Trophoblast cell (in vitro differentiated cells and primary cell): Measurements from ENCODE around the gene NR1H4.

Experiments
- DNase-seq, 2 donors: peaks; one replicate each; pipeline ENCODE4 v3.0.0-alpha.2; 2016
- H2AFZ ChIP-seq: 2 replicates; pipeline ENCODE4 v1.6.1; 2013; ENCODE audit warnings: low read length, moderate library complexity, mild to moderate bottlenecking; ENCODE audit not compliant: insufficient read depth, poor library complexity
- H2AK5ac ChIP-seq: 2 replicates; pipeline ENCODE4 v1.6.1; 2013; ENCODE audit warnings: mild to moderate bottlenecking, low read length
- H2BK120ac ChIP-seq: 2 replicates; pipeline ENCODE4 v1.6.1; 2013; ENCODE audit warnings: low read length, mild to moderate bottlenecking, moderate library complexity; ENCODE audit not compliant: insufficient read depth, poor library complexity
- H2BK12ac ChIP-seq: 2 replicates; pipeline ENCODE4 v1.6.1; 2013; ENCODE audit warnings: mild to moderate bottlenecking, low read length, moderate library complexity
- H2BK5ac ChIP-seq: 2 replicates; pipeline ENCODE4 v1.6.1; 2013; ENCODE audit warnings: low read length, low read depth, moderate library complexity, mild to moderate bottlenecking; ENCODE audit not compliant: poor library complexity
- H3K14ac ChIP-seq: 2 replicates; pipeline ENCODE4 v1.6.1; 2013; ENCODE audit warnings: mild to moderate bottlenecking, low read length
- H3K18ac ChIP-seq: 2 replicates; pipeline ENCODE4 v1.6.1; 2013; ENCODE audit warnings: mild to moderate bottlenecking, low read length
- H3K23ac ChIP-seq: 2 replicates; pipeline ENCODE4 v1.6.1; 2013; ENCODE audit warnings: low read length
- H3K27ac ChIP-seq: 2 replicates; pipeline ENCODE4 v1.5.1; 2013; ENCODE audit warnings: low read depth, mild to moderate bottlenecking, inconsistent platforms, low read length, moderate library complexity
- H3K27me3 ChIP-seq: 2 replicates; pipeline ENCODE4 v1.6.1; 2013; ENCODE audit warnings: inconsistent platforms, mild to moderate bottlenecking, low read length, moderate library complexity; ENCODE audit not compliant: insufficient read depth
- H3K36me3 ChIP-seq, 2 experiments: 1 replicate in 1 of 2; 2 replicates in 1 of 2; pipeline ENCODE4 v1.6.1; 2013; ENCODE audit warnings: low read length in 2 of 2, mild to moderate bottlenecking in 2 of 2, moderate library complexity in 1 of 2; ENCODE audit not compliant: insufficient read depth in 2 of 2, control insufficient read depth in 1 of 2
- H3K4ac ChIP-seq: 2 replicates; pipeline ENCODE4 v1.6.1; 2013; ENCODE audit warnings: low read depth, mild to moderate bottlenecking, low read length, moderate library complexity
- H3K4me1 ChIP-seq, 2 experiments: 1 replicate in 1 of 2; 2 replicates in 1 of 2; pipeline ENCODE4 v1.6.1; 2013; ENCODE audit warnings: low read length in 2 of 2, mild to moderate bottlenecking in 2 of 2, moderate library complexity in 1 of 2; ENCODE audit not compliant: insufficient read depth in 2 of 2, control insufficient read depth in 1 of 2
- H3K4me2 ChIP-seq: 2 replicates; pipeline ENCODE4 v1.6.1; 2013; ENCODE audit warnings: inconsistent platforms, mild to moderate bottlenecking, low read length, moderate library complexity
- H3K4me3 ChIP-seq: 2 replicates; pipeline ENCODE4 v1.5.1; 2013; ENCODE audit warnings: mild to moderate bottlenecking, low read depth, low read length, inconsistent platforms
- H3K79me1 ChIP-seq: one replicate; pipeline ENCODE4 v1.6.1; 2013; ENCODE audit warnings: low read length
- H3K79me2 ChIP-seq: 2 replicates; pipeline ENCODE4 v1.6.1; 2013; ENCODE audit warnings: low read length, mild to moderate bottlenecking; ENCODE audit not compliant: control insufficient read depth, insufficient read depth, poor library complexity
- H3K9ac ChIP-seq: 2 replicates; pipeline ENCODE4 v1.6.1; 2013; ENCODE audit warnings: mild to moderate bottlenecking, low read length
- H3K9me3 ChIP-seq: 2 replicates; pipeline ENCODE4 v1.6.1; 2013; ENCODE audit warnings: low read depth, mild to moderate bottlenecking, control low read depth, inconsistent platforms, low read length; ENCODE audit not compliant: insufficient read depth
- H4K12ac ChIP-seq: 2 replicates; pipeline ENCODE4 v1.6.1; 2013; ENCODE audit warnings: low read depth, mild to moderate bottlenecking, low read length, moderate library complexity
- H4K8ac ChIP-seq: 2 replicates; pipeline ENCODE4 v1.6.1; 2013; ENCODE audit warnings: low read depth, mild to moderate bottlenecking, low read length, moderate library complexity
- H4K91ac ChIP-seq: one replicate; pipeline ENCODE4 v1.6.1; 2013; ENCODE audit warnings: low read depth, mild to moderate bottlenecking, low read length, moderate library complexity
- WGBS: extraction: QIAGEN DNeasy Blood & Tissue Kit; methylation state at CpG from one replicate; pipeline ENCODE4 v1.1.7; 2013; ENCODE audit warnings: missing lambda C conversion rate; ENCODE audit not compliant: insufficient read length, insufficient coverage; ENCODE audit errors: extremely low coverage; 5-methylcytosine and 5-hydroxymethylcytosine counted together

NR1H4 gene

DNA sequence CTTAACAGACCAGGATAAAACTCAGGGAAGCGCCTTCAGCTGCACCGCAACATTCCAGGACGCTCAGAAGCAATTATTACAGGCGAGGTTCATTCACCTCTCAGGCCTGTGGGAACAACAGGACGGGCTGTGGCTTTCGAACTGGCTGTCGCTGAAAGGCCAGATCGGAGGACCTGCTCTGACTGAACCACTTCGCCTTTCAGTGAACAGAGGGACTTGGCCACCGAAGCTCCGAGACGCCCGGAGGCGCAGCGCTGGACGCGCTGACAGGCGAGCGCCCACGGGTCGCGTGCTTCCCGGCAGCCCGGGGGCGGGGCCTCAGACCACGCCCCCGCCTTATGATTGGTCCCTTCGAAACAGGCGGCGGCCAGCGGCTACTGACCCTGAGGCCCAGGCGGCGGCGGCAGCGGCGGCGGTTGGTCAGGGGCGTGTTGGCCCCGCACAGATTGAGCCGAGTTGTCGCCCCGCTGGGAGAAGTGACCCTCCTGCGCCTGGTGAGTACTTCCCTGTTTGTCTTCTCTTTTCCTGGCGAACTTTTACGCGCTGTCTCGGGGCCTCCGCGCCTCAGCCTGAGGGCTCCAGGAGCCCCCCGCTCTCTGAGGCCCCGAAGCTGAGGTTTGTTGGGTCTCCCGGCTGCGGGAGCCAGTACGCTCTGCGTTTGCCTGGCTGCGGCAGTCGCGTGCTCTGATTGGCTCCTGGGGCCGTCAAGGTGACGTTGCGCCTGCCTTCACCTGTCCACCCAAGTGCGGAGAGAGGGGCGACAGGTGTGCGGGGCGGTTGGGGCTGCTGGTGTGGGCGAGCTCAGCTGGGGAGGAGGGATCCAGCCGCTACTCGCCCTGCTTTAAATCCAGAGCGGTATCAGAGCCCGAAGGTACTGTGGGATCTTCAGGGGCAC, 99.9 kb downstream of the NR1H4 start, which contains the start of gene GAS2L3:
TSS of gene GAS2L3 (plus strand) at position 393 of the 895 bp plus-strand sequence. CDS start 21,221 bp downstream, outside the sequence.
- Histone ChIP-seq H4K91ac (peak within 1 kb of the TSS; percentile 90), H2AFZ (peak within 1 kb of the TSS; percentile 95), H3K79me1 (peaks cover 6% of the 10 kb centered on the region), H2AK5ac (no peak within 1 kb of the TSS), H3K18ac (peak within 1 kb of the TSS; percentile 72), H3K27me3 (no peaks in the 10 kb centered on the region), H3K4me3 (peak within 1 kb of the TSS; percentile 83), H3K9me3 (no peaks in the 10 kb centered on the region), H2BK5ac (peak within 1 kb of the TSS; percentile 77), H3K36me3 (peaks cover 1% of the 10 kb centered on the region in 2 experiments), H3K4ac (peak within 1 kb of the TSS; percentile 69), H4K8ac (peak within 1 kb of the TSS; percentile 39), H4K12ac (peak within 1 kb of the TSS; percentile 74), H3K27ac (no peak within 1 kb of the TSS), H3K4me1 (peaks cover 5 to 7% of the 10 kb centered on the region in 2 experiments), H3K23ac (no peak within 1 kb of the TSS), H2BK120ac (peak within 1 kb of the TSS; percentile 64), H3K79me2 (peaks cover 2% of the 10 kb centered on the region), H3K9ac (peak within 1 kb of the TSS; percentile 73), H3K14ac (peak within 1 kb of the TSS; percentile 45), H2BK12ac (no peak within 1 kb of the TSS), H3K4me2 (peak within 1 kb of the TSS; percentile 94)
- no CpG with 5 or more reads among the region's 70 CpGs for WGBS
- peak; percentile 93 to 95 for DNase-seq

DNA sequence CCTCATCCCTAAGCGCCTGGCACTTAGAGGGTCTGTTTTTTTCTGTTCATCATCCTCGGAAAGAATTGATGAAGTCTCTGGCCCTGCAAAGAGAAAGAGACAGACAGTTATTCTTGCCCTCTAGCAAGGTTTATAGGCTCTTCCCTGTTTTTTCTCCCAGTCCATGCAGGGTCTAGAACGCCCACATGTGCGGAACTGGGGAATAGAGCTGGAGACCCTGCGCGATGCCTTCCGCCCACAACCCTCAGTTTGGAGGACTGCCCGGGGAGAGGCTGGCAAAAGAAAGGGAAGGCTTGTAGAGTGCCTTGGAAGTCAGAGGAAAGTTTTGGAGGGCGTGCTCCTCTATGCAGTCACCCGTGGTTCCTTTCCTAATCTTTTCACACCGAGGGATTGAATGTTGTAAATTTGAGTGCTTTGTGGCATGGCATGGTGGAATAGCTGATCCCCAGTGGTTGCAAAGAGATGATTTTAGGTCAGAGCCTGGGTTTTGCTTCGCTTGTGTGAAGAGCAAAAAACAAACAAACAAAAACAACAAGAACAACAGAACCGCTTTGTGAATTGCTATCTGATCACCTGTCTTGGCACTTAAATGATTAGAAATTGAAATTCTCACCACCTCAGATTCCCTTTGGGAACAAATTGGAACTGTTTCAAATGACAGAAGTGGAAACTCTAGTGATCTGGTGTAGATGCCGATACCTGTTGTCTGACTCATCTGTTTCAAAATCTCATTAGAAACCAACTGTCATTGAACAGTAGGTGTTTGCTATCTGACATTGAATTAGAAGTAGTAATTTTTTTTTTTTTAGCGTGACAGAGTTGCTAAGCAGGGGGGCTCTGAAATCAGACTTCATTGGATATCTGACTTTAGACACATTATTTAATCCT, 100.8 kb downstream of the NR1H4 start:
- H3K4ac ChIP-seq, result peak overlapping the region; percentile 69
- H3K9me3 ChIP-seq, result no peaks in the 10 kb centered on the region
- no peak overlapping the region for H2BK120ac ChIP-seq
- H3K4me3 ChIP-seq, result peak overlapping the region; percentile 83
- H3K79me1 ChIP-seq, result peaks cover 6% of the 10 kb centered on the region
- H3K79me2 ChIP-seq, result peaks cover 2% of the 10 kb centered on the region
- peaks cover 2% of the 10 kb centered on the region in 2 experiments for H3K36me3 ChIP-seq
- no peak overlapping the region for H2AK5ac ChIP-seq
- H3K9ac ChIP-seq, result no peak overlapping the region
- H3K4me1 ChIP-seq, result peaks cover 5 to 7% of the 10 kb centered on the region in 2 experiments
- H4K12ac ChIP-seq, result no peak overlapping the region
- no peak overlapping the region for H3K27ac ChIP-seq
- H2AFZ ChIP-seq, result peak overlapping the region; percentile 95
- peak overlapping the region; percentile 39 for H4K8ac ChIP-seq
- no peak overlapping the region for H3K23ac ChIP-seq
- peak in 1 of 2 donors; percentile 20 for DNase-seq
- H2BK12ac ChIP-seq, result no peak overlapping the region
- no peak overlapping the region for H3K18ac ChIP-seq
- H3K4me2 ChIP-seq, result peak overlapping the region; percentile 94
- no peak overlapping the region for H2BK5ac ChIP-seq
- peak overlapping the region; percentile 45 for H3K14ac ChIP-seq
- H4K91ac ChIP-seq, result no peak overlapping the region
- no peaks in the 10 kb centered on the region for H3K27me3 ChIP-seq
- no CpG with 5 or more reads among the region's 15 CpGs for WGBS

DNA sequence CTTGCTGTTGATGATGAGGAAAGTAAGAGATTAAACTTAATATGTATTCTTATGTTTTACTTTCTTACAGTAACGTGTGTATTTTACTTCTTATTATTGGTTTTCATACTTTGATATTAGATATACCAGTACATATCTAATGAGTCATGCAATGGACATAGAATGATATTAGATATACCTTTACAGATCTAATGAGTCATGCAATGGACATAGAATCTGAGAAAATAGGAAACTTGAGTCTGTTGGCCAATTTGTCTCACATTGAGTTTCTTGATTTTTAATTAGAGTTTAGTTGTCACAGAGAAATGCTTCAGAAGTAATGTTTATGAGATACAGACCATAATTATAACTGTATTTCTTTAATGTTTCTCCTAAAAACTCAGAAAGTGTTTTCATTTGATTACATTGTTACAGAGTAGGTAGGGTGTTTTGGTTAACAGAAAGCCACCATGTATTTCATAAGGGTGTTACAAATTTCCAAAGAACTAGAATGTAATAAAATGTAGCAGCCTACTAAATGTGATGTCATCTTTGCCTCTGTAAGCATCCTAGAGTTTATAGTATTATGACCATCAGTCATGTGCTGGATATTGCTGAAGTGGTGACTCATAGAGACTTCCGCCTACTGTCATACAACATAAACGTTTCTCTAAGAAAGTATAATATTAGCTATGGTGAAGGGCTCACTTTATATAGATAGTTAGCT, 102.8 kb downstream of the NR1H4 start:
- WGBS, result no CpG with 5 or more reads among the region's 3 CpGs
- Histone ChIP-seq H2BK12ac (no peak overlapping the region), H3K79me2 (peaks cover 2% of the 10 kb centered on the region), H3K4me2 (no peak overlapping the region), H2BK5ac (no peak overlapping the region), H3K9ac (no peak overlapping the region), H3K18ac (no peak overlapping the region), H4K12ac (no peak overlapping the region), H3K27me3 (no peaks in the 10 kb centered on the region), H4K8ac (no peak overlapping the region), H3K14ac (no peak overlapping the region), H2AK5ac (no peak overlapping the region), H3K27ac (no peak overlapping the region), H3K36me3 (peaks cover 2% of the 10 kb centered on the region in 2 experiments), H3K79me1 (peaks cover 6% of the 10 kb centered on the region), H3K4me1 (peaks cover 5 to 7% of the 10 kb centered on the region in 2 experiments), H2AFZ (no peak overlapping the region), H4K91ac (no peak overlapping the region), H3K4ac (no peak overlapping the region), H3K4me3 (no peak overlapping the region), H3K23ac (no peak overlapping the region), H3K9me3 (no peaks in the 10 kb centered on the region), H2BK120ac (no peak overlapping the region)
- DNase-seq, result peak; percentile 37 to 60

DNA sequence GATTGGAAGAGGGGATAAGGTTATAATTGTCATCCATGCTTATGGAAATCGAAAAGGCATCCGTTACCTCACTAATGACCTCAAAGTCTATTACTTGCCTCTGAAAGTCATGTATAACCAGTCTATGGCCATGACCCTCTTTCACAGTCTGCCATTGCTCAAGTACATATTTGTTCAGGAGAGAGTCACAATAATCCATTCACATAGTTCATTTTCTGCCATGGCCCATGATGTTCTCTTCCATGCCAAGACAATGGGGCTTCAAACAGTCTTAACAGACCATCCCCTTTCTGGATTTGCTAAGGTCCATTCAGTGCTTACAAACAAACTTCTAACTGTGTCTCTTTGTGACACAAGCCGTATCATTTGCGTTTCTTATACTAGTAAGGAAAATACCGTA, 105.3 kb downstream of the NR1H4 start:
- Histone ChIP-seq H4K12ac (no peak overlapping the region), H3K27me3 (no peaks in the 10 kb centered on the region), H3K9ac (no peak overlapping the region), H3K18ac (no peak overlapping the region), H3K79me2 (no peaks in the 10 kb centered on the region), H4K8ac (no peak overlapping the region), H2AK5ac (no peak overlapping the region), H3K9me3 (peaks cover 2% of the 10 kb centered on the region), H4K91ac (no peak overlapping the region), H3K4me1 (peaks cover 3 to 4% of the 10 kb centered on the region in 2 experiments), H2AFZ (no peak overlapping the region), H2BK5ac (no peak overlapping the region), H3K23ac (no peak overlapping the region), H3K27ac (no peak overlapping the region), H3K4ac (no peak overlapping the region), H3K4me2 (no peak overlapping the region), H2BK12ac (no peak overlapping the region), H3K79me1 (no peaks in the 10 kb centered on the region), H2BK120ac (no peak overlapping the region), H3K36me3 (peaks cover 2% of the 10 kb centered on the region in 2 experiments), H3K14ac (no peak overlapping the region), H3K4me3 (no peak overlapping the region)
- no peak for DNase-seq
- no CpG with 5 or more reads among the region's 5 CpGs for WGBS
